Nephron (organoid): ENCODE measurements around the gene SBK3.
A peak's percentile ranks its signal among the peaks of the same experiment; 100 is the strongest.

ENCODE experiments used
- H3K27ac Mint-ChIP-seq, 3 experiments: 2 replicates each; pipeline ENCODE4 v1.8.0; 2020; ENCODE audit warnings: mixed read lengths in 3 of 3, mild to moderate bottlenecking in 2 of 3, moderate library complexity in 1 of 3
- H3K27me3 Mint-ChIP-seq: 2 replicates; pipeline ENCODE4 v1.8.0; 2021; ENCODE audit warnings: low read depth, mild to moderate bottlenecking, moderate library complexity, mixed read lengths
- H3K36me3 Mint-ChIP-seq: 2 replicates; pipeline ENCODE4 v1.8.0; 2020; ENCODE audit warnings: low read depth, mixed read lengths
- H3K4me1 Mint-ChIP-seq: 2 replicates; pipeline ENCODE4 v1.8.0; 2020; ENCODE audit warnings: mixed read lengths
- H3K4me3 Mint-ChIP-seq, 3 experiments: 2 replicates each; pipeline ENCODE4 v1.8.0; 2020; ENCODE audit warnings: mild to moderate bottlenecking in 3 of 3, mixed read lengths in 3 of 3, moderate library complexity in 2 of 3
- H3K9me3 Mint-ChIP-seq: 2 replicates; pipeline ENCODE4 v1.8.0; 2020; ENCODE audit warnings: mixed read lengths
- CTCF ChIP-seq, 3 experiments: fragments of 200-600 bp; sonication (generic); IDR thresholded peaks; one replicate each; pipeline ENCODE4 v1.5.0; 2021; ENCODE audit warnings: antibody characterized with exemption in 3 of 3; ENCODE audit not compliant: unreplicated experiment in 3 of 3

The SBK3 gene

GRCh38 chr19:55503502-55504251 is 41.7 kb downstream of the SBK3 start:
- Mint-ChIP-seq H3K36me3 (peaks cover 19% of the 10 kb centered on the region), H3K9me3 (peaks cover 2% of the 10 kb centered on the region), H3K4me3 (peak overlapping the region; percentile 65 to 71 (median 66)), H3K27ac (no peak overlapping the region), H3K27me3 (peaks cover 24% of the 10 kb centered on the region), H3K4me1 (peaks cover 8% of the 10 kb centered on the region)
- TF ChIP-seq CTCF (IDR thresholded peaks at IDR 0.05; ENCODE audit: unreplicated experiment in 3 of 3): peak; percentile 97 to 99 (median 98)

- Mint-ChIP-seq H3K4me1 (peaks cover 6% of the 10 kb centered on the region), H3K4me3 (peak overlapping the region in 2 of 3 experiments; percentile 25 to 40), H3K27me3 (peaks cover 24% of the 10 kb centered on the region), H3K9me3 (peaks cover 2% of the 10 kb centered on the region), H3K36me3 (peaks cover 19% of the 10 kb centered on the region), H3K27ac (no peak overlapping the region)
- no peak for TF ChIP-seq CTCF (IDR thresholded peaks at IDR 0.05; ENCODE audit: unreplicated experiment in 3 of 3)
Observed at GRCh38 chr19:55503157-55503501, 42.2 kb downstream of the SBK3 start.

GRCh38 chr19:55502197-55502952 is 43.0 kb downstream of the SBK3 start:
- peaks cover under 1% of the 10 kb centered on the region for H3K4me1 Mint-ChIP-seq
- no peak for TF ChIP-seq CTCF (IDR thresholded peaks at IDR 0.05; ENCODE audit: unreplicated experiment in 3 of 3)
- peaks cover 2% of the 10 kb centered on the region for H3K9me3 Mint-ChIP-seq
- H3K27ac Mint-ChIP-seq: peak overlapping the region in 1 of 3 experiments; percentile 10
- no peak overlapping the region for H3K4me3 Mint-ChIP-seq
- peaks cover 19% of the 10 kb centered on the region for H3K36me3 Mint-ChIP-seq
- H3K27me3 Mint-ChIP-seq: peaks cover 24% of the 10 kb centered on the region

GRCh38 chr19:55500368-55500952 is 44.9 kb downstream of the SBK3 start:
- Mint-ChIP-seq H3K36me3 (peaks cover 19% of the 10 kb centered on the region), H3K27me3 (peaks cover 24% of the 10 kb centered on the region), H3K9me3 (peaks cover 2% of the 10 kb centered on the region)

GRCh38 chr19:55498246-55498840 is 47.0 kb downstream of the SBK3 start:
- no peak for TF ChIP-seq CTCF (IDR thresholded peaks at IDR 0.05; ENCODE audit: unreplicated experiment in 3 of 3)

More at GRCh38 chr19:55500368-55500952, 44.9 kb downstream of the SBK3 start:
- H3K27ac Mint-ChIP-seq: no peak overlapping the region
- H3K4me1 Mint-ChIP-seq: peaks cover 6% of the 10 kb centered on the region
- H3K4me3 Mint-ChIP-seq: no peak overlapping the region
- TF ChIP-seq CTCF (IDR thresholded peaks at IDR 0.05; ENCODE audit: unreplicated experiment in 3 of 3): no peak

More at GRCh38 chr19:55498246-55498840, 47.0 kb downstream of the SBK3 start:
- no peak overlapping the region for H3K27ac Mint-ChIP-seq
- H3K4me3 Mint-ChIP-seq: no peak overlapping the region
- peaks cover 11% of the 10 kb centered on the region for H3K27me3 Mint-ChIP-seq
- peaks cover 19% of the 10 kb centered on the region for H3K36me3 Mint-ChIP-seq
- H3K9me3 Mint-ChIP-seq: no peaks in the 10 kb centered on the region
- H3K4me1 Mint-ChIP-seq: peaks cover 15% of the 10 kb centered on the region
